Activated CD4-positive, alpha-beta T cell treated with anti-CD3 and anti-CD28 coated beads, Interleukin-2, amount 10 ng/mL, durations not matched to agents 7 days and 5 days (primary cell): ENCODE data around the gene TUBE1. TPM values are rescaled to one million over a fixed set of nuclear protein-coding genes. Genes with fewer than 3 reads are reported as not detected.

Experiments
- CTCF ChIA-PET: fragments of 350-600 bp; sonication (Branson Sonifier 250); formaldehyde crosslinking; loops from one replicate; lab custom pipeline; 2021; ENCODE audit warnings: antibody characterized with exemption; lab: Charles Lee
- POLR2A ChIA-PET: fragments of 350-600 bp; sonication (Branson Sonifier 250); formaldehyde crosslinking; loops from one replicate; lab custom pipeline; 2021; ENCODE audit warnings: antibody characterized with exemption; lab: Charles Lee
- DNase-seq: peaks from one replicate; pipeline ENCODE4 v3.0.0-alpha.2; 2020
- H3K27ac Mint-ChIP-seq: one replicate; pipeline ENCODE4 v1.8.0; 2021; ENCODE audit warnings: mild to moderate bottlenecking, moderate library complexity, mixed read lengths
- H3K27me3 Mint-ChIP-seq: one replicate; pipeline ENCODE4 v1.8.0; 2021; ENCODE audit warnings: mixed read lengths
- H3K36me3 Mint-ChIP-seq: one replicate; pipeline ENCODE4 v1.8.0; 2021; ENCODE audit warnings: low read depth, mixed read lengths
- H3K4me1 Mint-ChIP-seq: one replicate; pipeline ENCODE4 v1.8.0; 2021; ENCODE audit warnings: mixed read lengths
- H3K4me3 Mint-ChIP-seq: one replicate; pipeline ENCODE4 v1.8.0; 2021; ENCODE audit warnings: mild to moderate bottlenecking, moderate library complexity, mixed read lengths
- H3K9me3 Mint-ChIP-seq: one replicate; pipeline ENCODE4 v1.8.0; 2021; ENCODE audit warnings: mixed read lengths
- total RNA-seq, 2 experiments: library from RNA; stranded (reverse); gene quantifications; one replicate each; pipeline ENCODE4 v1.2.3, GENCODE V29; 2021

TUBE1 gene
- total RNA-seq, 2 experiments from 2014 or later: 14.9 to 18.9 TPM

DNA sequence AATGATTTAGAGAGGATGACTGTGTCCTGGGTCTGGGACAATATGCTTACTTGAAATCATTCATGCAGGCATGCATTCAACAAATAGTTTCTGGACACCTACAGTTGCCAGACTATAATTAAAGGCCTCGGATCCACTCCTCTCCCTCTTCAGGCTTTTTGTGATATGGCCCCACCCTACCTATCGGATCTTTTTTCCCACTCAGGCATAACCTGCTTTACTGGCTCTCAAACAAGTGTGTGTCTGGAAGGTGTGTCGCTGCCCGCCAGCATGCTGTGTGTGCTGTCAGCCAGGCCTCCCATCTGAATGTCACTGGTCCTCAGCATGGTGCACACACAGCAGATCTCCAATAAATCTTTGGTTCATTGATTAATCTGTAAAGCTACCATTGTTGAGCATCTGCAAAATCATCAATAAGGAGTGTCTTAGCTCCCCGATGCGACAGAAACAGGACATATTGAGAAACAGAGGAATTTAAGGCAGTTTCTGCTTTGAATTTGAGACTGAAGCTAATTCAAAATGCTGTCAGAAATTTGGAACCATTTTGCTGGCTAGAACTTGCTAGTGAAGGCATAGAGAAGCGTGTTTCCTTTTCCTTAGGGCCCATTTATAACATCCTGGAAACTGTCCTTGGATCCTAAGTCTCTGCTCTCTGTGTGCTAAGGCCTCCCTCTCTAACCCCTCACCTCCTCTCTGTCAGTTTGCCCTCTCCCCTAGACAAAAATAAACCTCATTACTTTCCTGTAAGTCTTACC, 56.9 kb downstream of the TUBE1 start:
- Mint-ChIP-seq H3K27me3 (no peaks in the 10 kb centered on the region), H3K4me1 (peaks cover 66% of the 10 kb centered on the region), H3K9me3 (peaks cover 9% of the 10 kb centered on the region), H3K4me3 (no peak overlapping the region), H3K36me3 (peaks cover 13% of the 10 kb centered on the region), H3K27ac (peak overlapping the region; percentile 63)
- POLR2A ChIA-PET: interaction anchor here (0.7 kb wide), 1 partner anchor 180 kb away, joined by 3 read pairs; no protein-coding TSS in a partner anchor
- no peak for DNase-seq
- CTCF ChIA-PET: interaction anchor here (1.3 to 2.2 kb wide), 2 partner anchors 10 to 13 kb away, joined by 3 to 7 read pairs; no protein-coding TSS in a partner anchor

DNA sequence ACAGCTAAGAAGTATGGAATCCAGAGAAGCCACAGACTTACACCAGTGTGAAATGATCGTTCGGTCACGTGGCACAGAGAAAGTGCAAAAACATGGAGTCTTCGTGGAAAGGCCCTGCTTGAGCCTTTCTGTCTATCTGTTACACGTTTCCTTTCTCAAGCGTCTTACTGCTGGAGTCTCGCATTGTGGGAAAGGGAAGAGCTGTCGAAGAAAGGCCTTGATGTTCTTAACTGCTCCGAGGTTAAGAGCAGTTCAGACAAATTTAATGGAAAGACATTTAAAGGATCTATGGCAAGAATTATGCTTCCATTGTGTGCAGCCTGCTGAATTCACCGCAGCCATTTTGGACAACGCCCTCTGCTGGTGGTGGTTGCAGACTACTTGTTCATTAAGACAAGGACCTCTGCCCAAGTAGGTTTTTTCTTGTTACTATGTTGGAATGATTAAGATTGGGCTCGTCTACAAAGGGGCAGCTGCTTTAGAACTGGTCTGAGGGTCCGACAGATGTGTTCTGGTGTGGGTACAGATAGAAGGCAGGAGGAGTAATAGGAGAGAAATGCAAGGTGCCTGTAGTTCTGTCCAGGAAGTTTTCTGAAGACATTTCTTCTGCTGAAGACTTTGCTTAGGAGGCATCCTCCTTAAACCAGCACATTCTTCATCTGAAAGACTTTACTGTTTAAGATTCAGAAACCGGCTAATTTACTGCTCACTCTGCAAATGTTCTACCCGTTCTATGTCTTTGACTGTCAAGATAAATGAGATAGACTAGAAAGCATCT, 58.0 kb downstream of the TUBE1 start:
- Mint-ChIP-seq H3K27me3 (no peaks in the 10 kb centered on the region), H3K4me3 (no peak overlapping the region), H3K27ac (peak overlapping the region; percentile 97), H3K9me3 (peaks cover 12% of the 10 kb centered on the region), H3K4me1 (peaks cover 60% of the 10 kb centered on the region), H3K36me3 (peaks cover 17% of the 10 kb centered on the region)
- POLR2A ChIA-PET: no interaction called here
- peak; percentile 65 for DNase-seq
- CTCF ChIA-PET: interaction anchor here (0.6 to 4.3 kb wide), 11 partner anchors 8 to 285 kb away, joined by 3 to 34 read pairs (median 4); no protein-coding TSS in a partner anchor

DNA sequence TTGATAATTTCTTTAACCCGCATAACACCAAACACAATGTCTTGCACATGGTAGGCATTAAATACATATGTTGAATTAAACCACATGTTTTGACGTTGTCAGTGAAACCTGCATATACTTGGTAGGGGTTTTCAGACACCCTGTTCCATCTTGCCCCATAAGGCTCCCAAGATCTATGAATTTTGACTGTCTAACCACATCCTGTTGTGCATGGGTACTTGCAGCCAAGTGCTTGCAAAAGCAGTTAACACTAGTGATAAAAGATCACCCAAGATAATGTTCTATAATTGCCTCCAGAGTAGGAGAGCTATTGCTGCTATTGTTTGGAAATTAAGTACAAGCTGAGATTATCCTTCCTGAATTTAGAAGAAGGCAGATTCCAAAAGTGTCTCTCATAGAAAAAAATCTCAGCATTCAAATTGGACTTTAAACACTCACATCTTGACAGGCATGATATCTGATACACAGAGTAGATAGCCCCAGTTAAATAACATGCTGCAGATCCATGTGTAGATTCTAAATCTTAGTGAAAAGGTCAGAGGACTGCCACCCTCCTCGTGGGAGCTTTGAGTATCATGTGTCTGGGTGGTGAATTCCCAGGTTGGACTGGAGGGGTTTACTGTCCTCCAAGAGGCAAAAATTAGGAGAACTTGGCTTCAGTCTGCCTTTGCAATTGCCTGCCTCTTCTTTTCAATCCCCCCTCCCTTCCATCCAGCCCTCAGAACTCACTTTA, 59.2 kb downstream of the TUBE1 start:
- Mint-ChIP-seq H3K4me1 (peaks cover 51% of the 10 kb centered on the region), H3K4me3 (peak overlapping the region; percentile 16), H3K9me3 (peaks cover 18% of the 10 kb centered on the region), H3K27ac (peak overlapping the region; percentile 97), H3K36me3 (peaks cover 22% of the 10 kb centered on the region), H3K27me3 (no peaks in the 10 kb centered on the region)
- CTCF ChIA-PET: interaction anchor here (0.7 to 4.3 kb wide), 17 partner anchors 9 to 769 kb away, joined by 3 to 34 read pairs (median 4); a partner anchor contains a TSS
- DNase-seq: peak; percentile 76
- POLR2A ChIA-PET: no interaction called here

DNA sequence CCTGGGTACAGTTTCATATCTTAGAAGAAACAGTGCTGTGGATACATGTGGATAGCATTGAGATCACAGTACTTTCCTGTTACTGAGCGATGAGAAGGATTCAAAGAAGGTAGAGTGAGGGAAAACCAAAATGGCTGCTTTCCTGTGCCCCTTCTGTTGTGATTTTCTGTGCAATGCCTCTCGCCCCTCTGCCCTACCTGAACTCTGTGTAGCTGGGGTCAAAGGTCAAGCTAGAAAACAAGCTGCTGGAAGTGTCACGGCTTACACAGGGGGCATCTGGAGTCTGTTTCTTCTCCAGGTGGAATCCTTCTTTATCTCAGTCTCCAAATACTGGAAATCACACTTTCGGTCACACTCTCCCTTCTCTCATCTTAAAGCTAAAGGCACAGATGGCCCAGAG, 60.3 kb downstream of the TUBE1 start:
- peaks cover 59% of the 10 kb centered on the region for H3K4me1 Mint-ChIP-seq
- H3K4me3 Mint-ChIP-seq: no peak overlapping the region
- peak overlapping the region; percentile 97 for H3K27ac Mint-ChIP-seq
- CTCF ChIA-PET: interaction anchor here (0.8 to 4.3 kb wide), 10 partner anchors 10 to 768 kb away, joined by 3 to 34 read pairs (median 6); a partner anchor contains a TSS
- DNase-seq: no peak
- no peaks in the 10 kb centered on the region for H3K27me3 Mint-ChIP-seq
- H3K9me3 Mint-ChIP-seq: peaks cover 18% of the 10 kb centered on the region
- H3K36me3 Mint-ChIP-seq: peaks cover 22% of the 10 kb centered on the region
- POLR2A ChIA-PET: no interaction called here

DNA sequence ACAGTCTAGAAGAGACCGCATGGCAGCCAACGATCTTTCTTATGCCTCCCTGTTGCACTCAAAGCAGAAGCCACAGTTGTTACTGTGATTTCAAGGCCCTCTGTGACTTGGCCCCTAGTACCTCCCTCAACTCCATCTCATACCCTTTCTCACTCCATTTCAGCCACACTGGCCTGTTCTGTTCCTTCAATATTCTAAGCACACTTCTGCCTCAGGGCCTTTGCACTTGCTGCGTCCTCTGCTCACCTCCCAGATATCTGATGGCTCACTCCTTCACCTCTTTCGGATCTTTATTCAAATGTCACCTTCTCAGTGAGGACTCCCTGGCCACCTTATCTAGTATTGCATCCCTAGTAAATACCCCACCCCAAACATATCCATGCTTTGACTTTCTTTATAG, 62.8 kb downstream of the TUBE1 start:
- Mint-ChIP-seq H3K27me3 (no peaks in the 10 kb centered on the region), H3K27ac (no peak overlapping the region), H3K4me1 (peaks cover 50% of the 10 kb centered on the region), H3K9me3 (peaks cover 18% of the 10 kb centered on the region), H3K36me3 (peaks cover 22% of the 10 kb centered on the region), H3K4me3 (no peak overlapping the region)
- ChIA-PET POLR2A (no interaction called here), CTCF (no interaction called here)
- no peak for DNase-seq

DNA sequence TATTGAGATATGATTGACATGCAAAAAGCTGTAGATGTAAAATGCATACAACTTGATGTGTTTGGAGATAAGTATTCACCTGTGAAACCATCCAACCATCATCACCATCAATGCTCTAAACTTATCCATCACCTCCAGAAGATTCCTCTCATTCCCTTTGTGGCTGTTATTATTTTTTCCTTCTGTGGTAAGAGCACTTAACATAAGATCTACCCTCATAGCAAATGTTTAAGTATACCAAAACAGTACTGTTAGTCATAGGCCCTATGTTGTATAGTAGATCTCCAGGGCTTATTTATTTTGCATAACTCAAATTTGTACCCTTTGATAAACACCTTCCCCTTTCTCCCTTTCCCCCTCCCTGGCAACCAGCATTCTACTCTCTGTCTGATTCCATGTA, 64.5 kb downstream of the TUBE1 start:
- CTCF ChIA-PET: interaction anchor here (3.5 kb wide), 1 partner anchor 12 kb away, joined by 15 read pairs; no protein-coding TSS in a partner anchor
- no peaks in the 10 kb centered on the region for H3K27me3 Mint-ChIP-seq
- H3K27ac Mint-ChIP-seq: no peak overlapping the region
- H3K36me3 Mint-ChIP-seq: peaks cover 18% of the 10 kb centered on the region
- DNase-seq: no peak
- H3K9me3 Mint-ChIP-seq: peaks cover 15% of the 10 kb centered on the region
- H3K4me3 Mint-ChIP-seq: no peak overlapping the region
- POLR2A ChIA-PET: no interaction called here
- peaks cover 39% of the 10 kb centered on the region for H3K4me1 Mint-ChIP-seq

DNA sequence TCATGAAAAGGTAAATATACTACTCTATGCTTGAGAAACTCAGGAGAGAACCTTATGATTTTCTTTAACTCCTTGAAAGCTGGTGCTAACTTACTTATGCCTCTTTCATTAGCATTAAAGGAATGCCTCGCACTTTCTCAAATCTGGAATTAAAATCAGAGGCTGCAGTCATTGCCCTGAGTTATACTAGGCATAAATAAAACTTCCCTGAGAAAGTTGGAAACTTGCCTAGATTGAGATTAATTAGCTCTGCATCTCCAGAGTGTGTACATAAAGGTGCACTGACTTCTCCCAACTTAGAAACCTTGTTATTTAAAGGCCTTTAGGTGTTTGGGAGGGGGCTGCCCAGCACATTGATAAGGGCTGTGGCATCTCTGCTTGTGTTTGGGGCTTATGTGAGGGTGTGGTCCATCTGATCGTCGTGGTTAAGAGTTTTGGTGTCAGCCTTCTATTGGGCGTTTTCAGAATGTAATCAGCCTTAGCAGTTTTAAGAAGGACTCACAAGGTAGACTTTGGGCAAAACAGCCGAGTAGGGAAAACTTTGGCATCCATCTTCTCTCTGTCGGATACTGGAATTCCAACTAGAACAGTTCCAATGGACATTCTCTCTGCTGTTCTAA, 65.5 kb downstream of the TUBE1 start:
- Mint-ChIP-seq H3K36me3 (peaks cover 14% of the 10 kb centered on the region), H3K27ac (peak overlapping the region; percentile 1), H3K9me3 (peaks cover 13% of the 10 kb centered on the region), H3K4me3 (no peak overlapping the region), H3K4me1 (peaks cover 37% of the 10 kb centered on the region), H3K27me3 (no peaks in the 10 kb centered on the region)
- no peak for DNase-seq
- ChIA-PET POLR2A (no interaction called here), CTCF (interaction anchor here (1.8 to 3.5 kb wide), 3 partner anchors 11 to 21 kb away, joined by 8 to 15 read pairs (median 10); no protein-coding TSS in a partner anchor)

Other genes with a start within 250 kb of the TUBE1 start
- 100 to 1,000 TPM; 179 to 225 TPM for gene FYN, start 214.0 kb downstream of the TUBE1 start, total RNA-seq
- not detected for gene CCN6, start 33.4 kb downstream of the TUBE1 start, total RNA-seq
- gene FAM229B, start 109 bp upstream of the TUBE1 start, total RNA-seq: 1 to 10 TPM; 1.5 to 2.2 TPM
- gene LAMA4, start 167.1 kb upstream of the TUBE1 start, total RNA-seq: not detected